Measurements from ENCODE around the gene STXBP4. TPM values are rescaled to one million over a fixed set of nuclear protein-coding genes. Genes with fewer than 3 reads are reported as not detected.

The STXBP4 gene
- total RNA-seq, 1 experiment from 2014 or later: 16.8 TPM

DNA sequence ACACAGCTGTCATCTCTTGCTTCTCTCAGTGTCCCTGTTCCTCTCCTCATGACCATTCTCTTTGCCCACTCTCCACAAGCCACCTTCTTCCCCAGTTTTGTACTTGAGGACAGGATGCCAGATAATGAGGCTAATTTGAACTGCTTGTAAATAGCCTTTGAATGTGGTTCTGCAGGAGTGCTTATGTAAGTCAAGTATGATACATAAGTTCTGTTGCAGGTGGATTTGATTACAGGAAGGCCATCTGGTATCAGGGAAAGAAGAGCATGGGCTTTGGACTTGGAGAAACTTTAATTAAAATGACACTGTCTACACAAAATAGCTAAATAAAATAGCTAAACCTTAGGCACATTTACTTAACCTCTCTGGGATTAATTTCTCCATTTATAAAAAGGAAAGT, 176.0 kb downstream of the STXBP4 start:
- no peak for TF ChIP-seq CTCF (IDR thresholded peaks at IDR 0.05; ENCODE audit: insufficient read depth in 1 of 2, low read depth in 1 of 2, low read length in 1 of 2, severe bottlenecking in 1 of 2, unreplicated experiment in 1 of 2)
- H3K4me3 Mint-ChIP-seq (ENCODE audit: unreplicated experiment): no peak overlapping the region
- no peaks in the 10 kb centered on the region for H3K4me1 Mint-ChIP-seq (ENCODE audit: low read depth, unreplicated experiment)
- H3K27ac Mint-ChIP-seq (ENCODE audit: unreplicated experiment): no peak overlapping the region
- POLR2A ChIA-PET: no interaction called here
- no peak overlapping the region for H3K4me3 ChIP-seq (ENCODE audit: low read depth, low read length)
- no TSS peak for BruUV-seq (replicated peaks)
- no peaks in the 10 kb centered on the region for H3K36me3 ChIP-seq (ENCODE audit: control insufficient read depth, insufficient read depth, low read length)
- H3K9me3 Mint-ChIP-seq (ENCODE audit: unreplicated experiment): no peaks in the 10 kb centered on the region
- H3K9me3 ChIP-seq: no peaks in the 10 kb centered on the region
- H3K27me3 Mint-ChIP-seq (ENCODE audit: insufficient read depth, unreplicated experiment): no peaks in the 10 kb centered on the region
- CTCF ChIA-PET: no interaction called here
- intact Hi-C loops (cut with micrococcal nuclease; ENCODE audit: unreplicated experiment): no loop called here
- no peak for DNase-seq
- H3K4me1 ChIP-seq: no peaks in the 10 kb centered on the region
- no peaks in the 10 kb centered on the region for H3K27me3 ChIP-seq (replicated peaks; ENCODE audit: control insufficient read depth, insufficient read depth, low read length)
- H3K36me3 Mint-ChIP-seq (ENCODE audit: insufficient read depth, unreplicated experiment): no peaks in the 10 kb centered on the region

DNA sequence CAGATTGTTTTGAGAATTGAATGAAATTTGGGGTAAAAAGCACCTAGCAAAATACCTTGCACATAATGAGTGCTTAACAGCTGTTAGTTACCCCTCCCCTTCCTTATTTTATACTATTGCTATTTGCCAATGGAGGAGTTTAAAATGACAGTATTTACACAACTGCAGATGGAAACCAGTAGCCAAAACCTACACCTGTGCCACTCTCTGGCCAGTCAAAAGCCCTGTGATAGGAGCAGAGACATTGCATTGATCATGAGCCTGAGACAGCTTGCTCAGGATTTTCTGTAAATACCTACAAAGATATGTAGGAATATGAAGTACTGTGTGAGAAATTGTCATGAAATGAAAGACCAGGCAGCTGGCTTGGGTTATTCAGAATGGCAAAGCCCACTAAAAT, 180.9 kb downstream of the STXBP4 start:
- Histone ChIP-seq H3K36me3 (ENCODE audit: control insufficient read depth, insufficient read depth, low read length) (no peaks in the 10 kb centered on the region), H3K4me1 (no peaks in the 10 kb centered on the region), H3K4me3 (ENCODE audit: low read depth, low read length) (no peak overlapping the region), H3K9me3 (no peaks in the 10 kb centered on the region), H3K27me3 (replicated peaks; ENCODE audit: control insufficient read depth, insufficient read depth, low read length) (no peaks in the 10 kb centered on the region)
- ChIA-PET POLR2A (no interaction called here), CTCF (no interaction called here)
- TF ChIP-seq CTCF (IDR thresholded peaks at IDR 0.05; ENCODE audit: insufficient read depth in 1 of 2, low read depth in 1 of 2, low read length in 1 of 2, severe bottlenecking in 1 of 2, unreplicated experiment in 1 of 2): no peak
- BruUV-seq (replicated peaks): no TSS peak
- Mint-ChIP-seq H3K4me1 (ENCODE audit: low read depth, unreplicated experiment) (no peaks in the 10 kb centered on the region), H3K4me3 (ENCODE audit: unreplicated experiment) (no peak overlapping the region), H3K27me3 (ENCODE audit: insufficient read depth, unreplicated experiment) (no peaks in the 10 kb centered on the region), H3K9me3 (ENCODE audit: unreplicated experiment) (no peaks in the 10 kb centered on the region), H3K36me3 (ENCODE audit: insufficient read depth, unreplicated experiment) (no peaks in the 10 kb centered on the region), H3K27ac (ENCODE audit: unreplicated experiment) (no peak overlapping the region)
- no peak for DNase-seq
- intact Hi-C loops (cut with micrococcal nuclease; ENCODE audit: unreplicated experiment): no loop called here

DNA sequence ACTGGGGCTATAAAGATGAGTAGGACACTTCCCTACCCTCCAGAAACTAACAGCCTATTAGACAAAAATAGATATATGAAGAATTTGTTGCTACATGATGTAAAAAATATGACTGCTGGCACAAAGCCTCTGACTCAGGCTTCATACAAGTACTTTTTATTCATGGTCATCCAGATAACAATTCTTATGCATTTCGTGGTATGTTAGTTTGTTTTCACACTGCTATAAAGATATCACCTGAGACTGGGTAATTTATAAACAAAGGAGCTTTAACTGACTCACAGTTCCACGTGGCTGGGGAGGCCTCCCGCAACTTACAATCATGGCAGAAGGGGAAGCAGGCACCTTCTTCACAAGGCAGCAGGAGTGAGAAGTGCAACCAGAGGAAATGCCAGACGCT, 183.7 kb downstream of the STXBP4 start:
- DNase-seq: no peak
- no peaks in the 10 kb centered on the region for H3K27me3 Mint-ChIP-seq (ENCODE audit: insufficient read depth, unreplicated experiment)
- no peaks in the 10 kb centered on the region for H3K9me3 ChIP-seq
- no peaks in the 10 kb centered on the region for H3K27me3 ChIP-seq (replicated peaks; ENCODE audit: control insufficient read depth, insufficient read depth, low read length)
- H3K4me1 ChIP-seq: peaks cover 6% of the 10 kb centered on the region; the same call in 1 of the 2 replicates
- H3K4me3 ChIP-seq (ENCODE audit: low read depth, low read length): no peak overlapping the region
- no peak for TF ChIP-seq CTCF (IDR thresholded peaks at IDR 0.05; ENCODE audit: insufficient read depth in 1 of 2, low read depth in 1 of 2, low read length in 1 of 2, severe bottlenecking in 1 of 2, unreplicated experiment in 1 of 2)
- ChIA-PET POLR2A (no interaction called here), CTCF (no interaction called here)
- intact Hi-C loops (cut with micrococcal nuclease; ENCODE audit: unreplicated experiment): no loop called here
- H3K36me3 ChIP-seq (ENCODE audit: control insufficient read depth, insufficient read depth, low read length): no peaks in the 10 kb centered on the region
- H3K4me1 Mint-ChIP-seq (ENCODE audit: low read depth, unreplicated experiment): no peaks in the 10 kb centered on the region
- H3K27ac Mint-ChIP-seq (ENCODE audit: unreplicated experiment): no peak overlapping the region
- no TSS peak for BruUV-seq (replicated peaks)
- H3K9me3 Mint-ChIP-seq (ENCODE audit: unreplicated experiment): no peaks in the 10 kb centered on the region
- H3K36me3 Mint-ChIP-seq (ENCODE audit: insufficient read depth, unreplicated experiment): no peaks in the 10 kb centered on the region
- no peak overlapping the region for H3K4me3 Mint-ChIP-seq (ENCODE audit: unreplicated experiment)

Data from Caco-2 (cell line).